Measurements from ENCODE around the gene CFAP20DC.

The CFAP20DC gene

GRCh38 chr3:59016930-59017616 lies 32.8 kb downstream of the CFAP20DC start:
- no peaks in the 10 kb centered on the region for H3K9me2 ChIP-seq (replicated peaks; ENCODE audit: control insufficient read depth, low read length)
- H3K36me3 ChIP-seq (ENCODE audit: control insufficient read depth, low read length) = no peaks in the 10 kb centered on the region
- no peaks in the 10 kb centered on the region for H4K20me1 ChIP-seq (ENCODE audit: control insufficient read depth, insufficient read depth, low read depth, low read length)
- no peaks in the 10 kb centered on the region for H3K9me3 ChIP-seq (ENCODE audit: control insufficient read depth, insufficient read depth, low read length)
- H3K4me3 ChIP-seq (ENCODE audit: low read length) = no peak overlapping the region
- H3K27me3 ChIP-seq (ENCODE audit: control insufficient read depth, low read length) = no peaks in the 10 kb centered on the region
- TF ChIP-seq CTCF (IDR thresholded peaks at IDR 0.05; ENCODE audit: low read depth, low read length, poor library complexity, severe bottlenecking) (no peak), EZH2phosphoT487 (IDR thresholded peaks at IDR 0.05; ENCODE audit: borderline replicate concordance, low read length) (no peak)
- no peak overlapping the region for H3K27ac ChIP-seq (ENCODE audit: low read depth, low read length)
- no peaks in the 10 kb centered on the region for H3K4me1 ChIP-seq (ENCODE audit: control insufficient read depth, low read length)
- no peak overlapping the region for H3K4me2 ChIP-seq (ENCODE audit: low read length)
- H3K79me2 ChIP-seq (ENCODE audit: control insufficient read depth, low read length) = no peaks in the 10 kb centered on the region
- H3F3A ChIP-seq (ENCODE audit: control insufficient read depth, insufficient read depth) = no peaks in the 10 kb centered on the region

GRCh38 chr3:59013611-59014010 lies 36.2 kb downstream of the CFAP20DC start:
- Histone ChIP-seq H3K27ac (ENCODE audit: low read depth, low read length) (no peak overlapping the region), H3K27me3 (ENCODE audit: control insufficient read depth, low read length) (no peaks in the 10 kb centered on the region), H4K20me1 (ENCODE audit: control insufficient read depth, insufficient read depth, low read depth, low read length) (no peaks in the 10 kb centered on the region), H3F3A (ENCODE audit: control insufficient read depth, insufficient read depth) (no peaks in the 10 kb centered on the region), H3K4me3 (ENCODE audit: low read length) (no peak overlapping the region), H3K4me2 (ENCODE audit: low read length) (no peak overlapping the region), H3K4me1 (ENCODE audit: control insufficient read depth, low read length) (no peaks in the 10 kb centered on the region), H3K36me3 (ENCODE audit: control insufficient read depth, low read length) (no peaks in the 10 kb centered on the region), H3K9me2 (replicated peaks; ENCODE audit: control insufficient read depth, low read length) (no peaks in the 10 kb centered on the region), H3K9me3 (ENCODE audit: control insufficient read depth, insufficient read depth, low read length) (no peaks in the 10 kb centered on the region), H3K79me2 (ENCODE audit: control insufficient read depth, low read length) (no peaks in the 10 kb centered on the region)
- TF ChIP-seq CTCF (IDR thresholded peaks at IDR 0.05; ENCODE audit: low read depth, low read length, poor library complexity, severe bottlenecking) = no peak
- no peak for TF ChIP-seq EZH2phosphoT487 (IDR thresholded peaks at IDR 0.05; ENCODE audit: borderline replicate concordance, low read length)

GRCh38 chr3:59006634-59007517 lies 42.9 kb downstream of the CFAP20DC start:
- Histone ChIP-seq H4K20me1 (ENCODE audit: control insufficient read depth, insufficient read depth, low read depth, low read length) (no peaks in the 10 kb centered on the region), H3K4me1 (ENCODE audit: control insufficient read depth, low read length) (peaks cover 12% of the 10 kb centered on the region), H3K79me2 (ENCODE audit: control insufficient read depth, low read length) (no peaks in the 10 kb centered on the region), H3K27me3 (ENCODE audit: control insufficient read depth, low read length) (no peaks in the 10 kb centered on the region), H3K9me2 (replicated peaks; ENCODE audit: control insufficient read depth, low read length) (no peaks in the 10 kb centered on the region), H3K27ac (ENCODE audit: low read depth, low read length) (no peak overlapping the region), H3K36me3 (ENCODE audit: control insufficient read depth, low read length) (no peaks in the 10 kb centered on the region), H3K4me2 (ENCODE audit: low read length) (no peak overlapping the region), H3K4me3 (ENCODE audit: low read length) (no peak overlapping the region), H3K9me3 (ENCODE audit: control insufficient read depth, insufficient read depth, low read length) (peaks cover 5% of the 10 kb centered on the region; the same call in 1 of the 2 replicates), H3F3A (ENCODE audit: control insufficient read depth, insufficient read depth) (no peaks in the 10 kb centered on the region)
- TF ChIP-seq CTCF (IDR thresholded peaks at IDR 0.05; ENCODE audit: low read depth, low read length, poor library complexity, severe bottlenecking) = no peak
- TF ChIP-seq EZH2phosphoT487 (IDR thresholded peaks at IDR 0.05; ENCODE audit: borderline replicate concordance, low read length) = no peak
